AG04449 (cell line): ENCODE data around the gene IFT52.
"Not testable (repeated sequence)": the region's sequence is repeated elsewhere in the genome, so short reads cannot be mapped to it uniquely, and the experiment has no call there.

ENCODE experiments used
- CTCF ChIA-PET: fragments of 350-600 bp; formaldehyde crosslinking; extraction: SDS; loops from one replicate; lab custom pipeline; 2021; ENCODE audit warnings: antibody characterized with exemption; lab: Yijun Ruan, JAX
- POLR2A ChIA-PET: fragments of 400-600, 350-600 bp; formaldehyde crosslinking; extraction: SDS; loops from one replicate; lab custom pipeline; 2020; ENCODE audit warnings: antibody characterized with exemption, inconsistent platforms; lab: Yijun Ruan, JAX
- DNase-seq: peaks from one replicate; pipeline ENCODE4 v3.0.0-alpha.2; 2010; ENCODE audit warnings: low read depth, low spot score
- H3K4me3 ChIP-seq: 2 replicates; pipeline ENCODE4 v1.5.1; 2011; ENCODE audit warnings: low read depth, mild to moderate bottlenecking, control low read depth, low read length
- CTCF ChIP-seq: IDR thresholded peaks from one replicate; pipeline ENCODE4 v1.5.1; 2011; ENCODE audit warnings: mild to moderate bottlenecking, moderate library complexity, low read length, control low read depth, inconsistent platforms; ENCODE audit not compliant: insufficient read depth; ENCODE audit errors: missing control alignments

IFT52 gene

GRCh38 chr20:43603124-43603523 is 12.4 kb downstream of the IFT52 start:
- CTCF ChIA-PET: interaction anchor here (1.0 to 1.5 kb wide), 2 partner anchors 63 to 65 kb away, joined by 3 read pairs; no protein-coding TSS in a partner anchor
- no peak for TF ChIP-seq CTCF
- POLR2A ChIA-PET: no interaction called here
- DNase-seq: no peak
- no peak overlapping the region for H3K4me3 ChIP-seq

GRCh38 chr20:43605715-43606114 is 15.0 kb downstream of the IFT52 start:
- ChIA-PET POLR2A (no interaction called here), CTCF (interaction anchor here (0.9 kb wide), 1 partner anchor 475 kb away, joined by 3 read pairs; no protein-coding TSS in a partner anchor)
- no peak for TF ChIP-seq CTCF
- no peak overlapping the region for H3K4me3 ChIP-seq
- no peak for DNase-seq

- DNase-seq, CTCF ChIA-PET, POLR2A ChIA-PET, H3K4me3 ChIP-seq: not testable (repeated sequence)
These were observed 16.5 kb downstream of the IFT52 start for GRCh38 chr20:43607278-43607677.

- ChIA-PET CTCF (interaction anchor here (0.8 to 1.3 kb wide), 2 partner anchors 13 to 93 kb away, joined by 3 read pairs; no protein-coding TSS in a partner anchor), POLR2A (no interaction called here)
- TF ChIP-seq CTCF: no peak
- H3K4me3 ChIP-seq: no peak overlapping the region
- DNase-seq: no peak
These were observed 40.9 kb downstream of the IFT52 start for GRCh38 chr20:43631598-43631997.

GRCh38 chr20:43636429-43636828 is 45.7 kb downstream of the IFT52 start:
- POLR2A ChIA-PET: no interaction called here

GRCh38 chr20:43642548-43642947 is 51.8 kb downstream of the IFT52 start:
- ChIA-PET CTCF (no interaction called here), POLR2A (no interaction called here)
- H3K4me3 ChIP-seq: no peak overlapping the region
- DNase-seq: no peak
- no peak for TF ChIP-seq CTCF

More at GRCh38 chr20:43636429-43636828, 45.7 kb downstream of the IFT52 start:
- CTCF ChIA-PET: no interaction called here
- TF ChIP-seq CTCF: no peak
- H3K4me3 ChIP-seq: no peak overlapping the region
- no peak for DNase-seq

GRCh38 chr20:43650997-43651525 is 60.3 kb downstream of the IFT52 start:
- TF ChIP-seq CTCF: no peak
- no peak for DNase-seq
- POLR2A ChIA-PET: no interaction called here
- no peak overlapping the region for H3K4me3 ChIP-seq
- CTCF ChIA-PET: no interaction called here

- DNase-seq, CTCF ChIA-PET, H3K4me3 ChIP-seq, POLR2A ChIA-PET: not testable (repeated sequence)
These were observed 61.0 kb downstream of the IFT52 start for GRCh38 chr20:43651650-43652184.
